ENCODE results near the gene GALNT17.

The GALNT17 gene

DNA sequence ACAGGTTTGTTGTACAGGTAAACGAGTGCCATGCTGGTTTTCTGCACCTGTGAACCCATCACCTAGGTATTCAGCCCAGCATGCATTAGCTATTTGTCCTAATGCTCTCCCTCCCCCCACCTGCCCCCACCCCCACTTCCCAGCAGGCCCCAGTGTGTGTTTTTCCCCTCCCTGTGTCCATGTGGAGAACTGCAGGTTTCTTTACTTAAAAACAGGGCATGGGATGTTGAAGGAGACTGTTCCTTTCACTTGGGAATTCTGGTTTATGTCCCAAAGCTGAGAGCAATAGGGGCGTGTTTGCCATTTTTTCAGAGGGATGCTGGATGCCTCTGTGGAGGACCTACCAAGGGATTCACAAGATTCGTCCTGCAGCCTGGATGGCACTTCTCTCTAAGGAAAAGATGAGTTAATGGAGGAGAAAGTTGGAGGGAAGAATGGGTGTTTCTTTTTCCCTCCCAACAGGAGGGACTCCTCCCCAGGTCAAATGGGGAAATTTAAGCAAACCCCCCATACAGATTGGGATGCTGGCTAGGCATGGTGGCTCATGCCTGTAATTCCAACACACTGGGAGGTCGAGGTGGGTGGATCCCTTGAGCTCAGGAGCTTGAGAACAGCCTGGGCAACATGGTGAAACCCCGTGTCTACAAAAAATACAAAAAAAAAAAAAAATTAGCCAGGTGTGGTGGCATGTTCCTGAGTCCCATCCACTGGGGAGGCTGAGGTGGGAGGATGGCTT is 136.0 kb downstream of the GALNT17 start:
- H3K9ac ChIP-seq (ENCODE audit: low read length), result no peak overlapping the region
- H3K27ac ChIP-seq (ENCODE audit: low read length), result no peak overlapping the region
- no peak overlapping the region for H3K4me3 ChIP-seq (ENCODE audit: low read length)
- H3K27me3 ChIP-seq (ENCODE audit: control insufficient read depth, insufficient read depth, low read length), result no peaks in the 10 kb centered on the region
- H3K4me1 ChIP-seq (ENCODE audit: control insufficient read depth, low read depth, low read length), result peaks cover 24% of the 10 kb centered on the region
- H3K36me3 ChIP-seq (ENCODE audit: control insufficient read depth, low read depth, low read length), result no peaks in the 10 kb centered on the region
- peaks cover 7% of the 10 kb centered on the region for H3K9me3 ChIP-seq (ENCODE audit: control insufficient read depth, low read depth, low read length)

DNA sequence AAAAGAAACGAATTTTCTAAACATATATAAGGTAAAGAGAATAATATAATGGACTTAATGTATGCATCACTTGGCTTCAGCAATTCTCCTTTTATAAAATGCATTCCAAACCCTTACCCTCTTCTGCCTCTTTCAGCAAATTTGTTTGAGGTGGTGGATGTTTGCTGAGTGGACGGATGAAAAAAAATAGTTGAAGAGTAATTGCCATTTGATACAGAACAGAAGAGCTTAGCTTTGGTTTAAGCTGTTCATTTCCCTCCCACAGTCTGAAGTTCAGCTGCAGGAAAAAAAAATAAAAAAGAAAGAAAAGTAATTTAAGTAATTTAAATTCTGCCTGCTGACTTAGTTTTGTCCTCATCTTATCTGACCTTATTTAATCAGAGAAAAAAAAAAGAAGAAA is 138.6 kb downstream of the GALNT17 start:
- H3K4me1 ChIP-seq (ENCODE audit: control insufficient read depth, low read depth, low read length), result peaks cover 24% of the 10 kb centered on the region
- no peaks in the 10 kb centered on the region for H3K36me3 ChIP-seq (ENCODE audit: control insufficient read depth, low read depth, low read length)
- H3K27me3 ChIP-seq (ENCODE audit: control insufficient read depth, insufficient read depth, low read length), result no peaks in the 10 kb centered on the region
- no peak overlapping the region for H3K9ac ChIP-seq (ENCODE audit: low read length)
- H3K9me3 ChIP-seq (ENCODE audit: control insufficient read depth, low read depth, low read length), result peaks cover 5% of the 10 kb centered on the region
- H3K27ac ChIP-seq (ENCODE audit: low read length), result no peak overlapping the region
- H3K4me3 ChIP-seq (ENCODE audit: low read length), result no peak overlapping the region

- no peak overlapping the region for H3K4me3 ChIP-seq (ENCODE audit: low read length)
- no peak overlapping the region for H3K27ac ChIP-seq (ENCODE audit: low read length)
- peaks cover 24% of the 10 kb centered on the region for H3K4me1 ChIP-seq (ENCODE audit: control insufficient read depth, low read depth, low read length)
- H3K27me3 ChIP-seq (ENCODE audit: control insufficient read depth, insufficient read depth, low read length), result no peaks in the 10 kb centered on the region
- no peaks in the 10 kb centered on the region for H3K9me3 ChIP-seq (ENCODE audit: control insufficient read depth, low read depth, low read length)
- no peaks in the 10 kb centered on the region for H3K36me3 ChIP-seq (ENCODE audit: control insufficient read depth, low read depth, low read length)
- no peak overlapping the region for H3K9ac ChIP-seq (ENCODE audit: low read length)
These were observed 139.3 kb downstream of the GALNT17 start for GRCh38 chr7:71271203-71271602.

GRCh38 chr7:71272509-71273490 is 140.9 kb downstream of the GALNT17 start:
- Histone ChIP-seq H3K9me3 (ENCODE audit: control insufficient read depth, low read depth, low read length) (no peaks in the 10 kb centered on the region), H3K36me3 (ENCODE audit: control insufficient read depth, low read depth, low read length) (no peaks in the 10 kb centered on the region), H3K9ac (ENCODE audit: low read length) (no peak overlapping the region), H3K4me1 (ENCODE audit: control insufficient read depth, low read depth, low read length) (peaks cover 10% of the 10 kb centered on the region), H3K4me3 (ENCODE audit: low read length) (no peak overlapping the region), H3K27ac (ENCODE audit: low read length) (no peak overlapping the region), H3K27me3 (ENCODE audit: control insufficient read depth, insufficient read depth, low read length) (no peaks in the 10 kb centered on the region)

GRCh38 chr7:71278257-71278656 is 146.3 kb downstream of the GALNT17 start:
- H3K4me1 ChIP-seq (ENCODE audit: control insufficient read depth, low read depth, low read length), result peaks cover 6% of the 10 kb centered on the region
- H3K4me3 ChIP-seq (ENCODE audit: low read length), result no peak overlapping the region
- no peaks in the 10 kb centered on the region for H3K9me3 ChIP-seq (ENCODE audit: control insufficient read depth, low read depth, low read length)
- no peak overlapping the region for H3K9ac ChIP-seq (ENCODE audit: low read length)
- no peaks in the 10 kb centered on the region for H3K27me3 ChIP-seq (ENCODE audit: control insufficient read depth, insufficient read depth, low read length)
- H3K36me3 ChIP-seq (ENCODE audit: control insufficient read depth, low read depth, low read length), result no peaks in the 10 kb centered on the region
- H3K27ac ChIP-seq (ENCODE audit: low read length), result no peak overlapping the region

- no peaks in the 10 kb centered on the region for H3K9me3 ChIP-seq (ENCODE audit: control insufficient read depth, low read depth, low read length)
These were observed 149.3 kb downstream of the GALNT17 start for GRCh38 chr7:71281261-71281660.

GRCh38 chr7:71283802-71284201 is 151.9 kb downstream of the GALNT17 start:
- no peak overlapping the region for H3K27ac ChIP-seq (ENCODE audit: low read length)
- peaks cover 21% of the 10 kb centered on the region for H3K4me1 ChIP-seq (ENCODE audit: control insufficient read depth, low read depth, low read length)
- H3K4me3 ChIP-seq (ENCODE audit: low read length), result no peak overlapping the region

More at GRCh38 chr7:71281261-71281660, 149.3 kb downstream of the GALNT17 start:
- Histone ChIP-seq H3K9ac (ENCODE audit: low read length) (no peak overlapping the region), H3K4me3 (ENCODE audit: low read length) (no peak overlapping the region), H3K27me3 (ENCODE audit: control insufficient read depth, insufficient read depth, low read length) (no peaks in the 10 kb centered on the region), H3K27ac (ENCODE audit: low read length) (no peak overlapping the region), H3K4me1 (ENCODE audit: control insufficient read depth, low read depth, low read length) (peaks cover 21% of the 10 kb centered on the region), H3K36me3 (ENCODE audit: control insufficient read depth, low read depth, low read length) (no peaks in the 10 kb centered on the region)

DNA sequence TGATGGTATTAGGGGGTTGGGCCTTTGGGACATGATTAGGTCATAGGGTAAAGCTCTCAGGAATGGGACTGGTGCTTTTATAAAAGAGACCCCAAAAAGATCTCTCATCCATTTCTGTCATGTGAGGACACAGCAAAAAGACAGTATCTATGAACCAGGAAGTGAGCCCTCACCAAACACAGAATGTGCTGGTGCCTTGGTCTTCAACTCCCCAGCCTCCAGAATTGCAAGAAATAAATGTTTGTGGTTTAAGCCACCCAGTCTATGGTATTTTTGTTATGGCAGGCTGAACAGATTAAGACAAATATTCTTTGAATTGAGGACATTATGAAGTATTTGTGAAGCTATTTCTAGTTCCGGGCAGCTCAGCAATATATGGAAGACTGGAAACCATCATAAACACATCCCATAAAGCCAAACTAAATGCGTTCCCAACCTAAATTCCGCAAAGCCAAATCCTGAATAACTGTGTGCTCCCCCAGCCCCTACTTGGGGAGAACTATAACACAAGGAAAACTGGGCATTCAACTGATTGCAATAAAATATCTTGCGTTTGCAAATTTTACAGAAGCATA is 153.7 kb downstream of the GALNT17 start:
- H3K9me3 ChIP-seq (ENCODE audit: control insufficient read depth, low read depth, low read length), result no peaks in the 10 kb centered on the region
- H3K27me3 ChIP-seq (ENCODE audit: control insufficient read depth, insufficient read depth, low read length), result no peaks in the 10 kb centered on the region
- no peak overlapping the region for H3K9ac ChIP-seq (ENCODE audit: low read length)
- no peak overlapping the region for H3K27ac ChIP-seq (ENCODE audit: low read length)
- H3K36me3 ChIP-seq (ENCODE audit: control insufficient read depth, low read depth, low read length), result no peaks in the 10 kb centered on the region
- no peak overlapping the region for H3K4me3 ChIP-seq (ENCODE audit: low read length)
- peaks cover 21% of the 10 kb centered on the region for H3K4me1 ChIP-seq (ENCODE audit: control insufficient read depth, low read depth, low read length)

More at GRCh38 chr7:71283802-71284201, 151.9 kb downstream of the GALNT17 start:
- Histone ChIP-seq H3K9ac (ENCODE audit: low read length) (no peak overlapping the region), H3K36me3 (ENCODE audit: control insufficient read depth, low read depth, low read length) (no peaks in the 10 kb centered on the region), H3K27me3 (ENCODE audit: control insufficient read depth, insufficient read depth, low read length) (no peaks in the 10 kb centered on the region), H3K9me3 (ENCODE audit: control insufficient read depth, low read depth, low read length) (no peaks in the 10 kb centered on the region)

DNA sequence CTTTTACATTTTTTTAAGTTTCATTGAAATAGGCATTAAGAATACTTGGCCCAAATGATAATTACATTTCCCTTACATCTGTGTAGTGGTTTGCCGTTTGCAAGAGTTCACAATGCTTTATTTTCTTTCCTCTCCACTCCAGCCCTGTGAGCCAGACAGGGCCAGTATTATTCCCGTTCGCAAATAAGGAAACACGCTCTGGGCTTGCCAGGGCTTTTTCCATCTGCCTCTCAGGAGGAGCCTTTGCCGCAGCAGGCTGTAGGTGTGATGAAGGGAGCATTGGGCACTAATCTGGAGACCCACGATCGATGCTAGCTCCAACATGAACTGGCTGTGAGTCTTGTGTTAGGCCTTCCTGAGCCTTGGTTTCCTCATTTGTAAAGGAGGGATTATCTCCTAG is 154.4 kb downstream of the GALNT17 start:
- Histone ChIP-seq H3K4me3 (ENCODE audit: low read length) (no peak overlapping the region), H3K36me3 (ENCODE audit: control insufficient read depth, low read depth, low read length) (no peaks in the 10 kb centered on the region), H3K27ac (ENCODE audit: low read length) (no peak overlapping the region), H3K9me3 (ENCODE audit: control insufficient read depth, low read depth, low read length) (no peaks in the 10 kb centered on the region), H3K4me1 (ENCODE audit: control insufficient read depth, low read depth, low read length) (peaks cover 21% of the 10 kb centered on the region), H3K9ac (ENCODE audit: low read length) (no peak overlapping the region), H3K27me3 (ENCODE audit: control insufficient read depth, insufficient read depth, low read length) (no peaks in the 10 kb centered on the region)

- Histone ChIP-seq H3K36me3 (ENCODE audit: control insufficient read depth, low read depth, low read length) (no peaks in the 10 kb centered on the region), H3K4me1 (ENCODE audit: control insufficient read depth, low read depth, low read length) (peaks cover 21% of the 10 kb centered on the region), H3K27ac (ENCODE audit: low read length) (no peak overlapping the region), H3K27me3 (ENCODE audit: control insufficient read depth, insufficient read depth, low read length) (no peaks in the 10 kb centered on the region), H3K9ac (ENCODE audit: low read length) (no peak overlapping the region), H3K4me3 (ENCODE audit: low read length) (no peak overlapping the region), H3K9me3 (ENCODE audit: control insufficient read depth, low read depth, low read length) (no peaks in the 10 kb centered on the region)
These were observed 155.0 kb downstream of the GALNT17 start for GRCh38 chr7:71286924-71287323.

- no peak overlapping the region for H3K4me3 ChIP-seq (ENCODE audit: low read length)
- peaks cover 8% of the 10 kb centered on the region for H3K4me1 ChIP-seq (ENCODE audit: control insufficient read depth, low read depth, low read length)
- no peaks in the 10 kb centered on the region for H3K27me3 ChIP-seq (ENCODE audit: control insufficient read depth, insufficient read depth, low read length)
- H3K36me3 ChIP-seq (ENCODE audit: control insufficient read depth, low read depth, low read length), result no peaks in the 10 kb centered on the region
- no peaks in the 10 kb centered on the region for H3K9me3 ChIP-seq (ENCODE audit: control insufficient read depth, low read depth, low read length)
- no peak overlapping the region for H3K9ac ChIP-seq (ENCODE audit: low read length)
- H3K27ac ChIP-seq (ENCODE audit: low read length), result no peak overlapping the region
These were observed 158.5 kb downstream of the GALNT17 start for GRCh38 chr7:71290452-71290851.
